ENCODE data around the gene LIMCH1.
"Not testable (repeated sequence)": the region's sequence is repeated elsewhere in the genome, so short reads cannot be mapped to it uniquely, and the experiment has no call there.

The LIMCH1 gene

GRCh38 chr4:41538017-41538733 lies at the start of gene LIMCH1:
Gene LIMCH1, plus strand, starts transcription at chr4:41538157. Its CDS starts 67,839 bp downstream, at chr4:41605996.
- peak; percentile 13 for DNase-seq (ENCODE audit: low spot score)

GRCh38 chr4:41491081-41491576 lies 46.8 kb upstream of the LIMCH1 start:
- not testable (repeated sequence) for DNase-seq (ENCODE audit: low spot score)

- DNase-seq (ENCODE audit: low spot score): no peak
Observed at GRCh38 chr4:41496977-41497376, 41.0 kb upstream of the LIMCH1 start.

GRCh38 chr4:41498177-41498576 lies 39.8 kb upstream of the LIMCH1 start:
- no peak for DNase-seq (ENCODE audit: low spot score)

GRCh38 chr4:41504167-41504818 lies 33.7 kb upstream of the LIMCH1 start:
- DNase-seq (ENCODE audit: low spot score): no peak

- DNase-seq (ENCODE audit: low spot score): peak; percentile 14
Observed at GRCh38 chr4:41505161-41505661, 32.7 kb upstream of the LIMCH1 start.

GRCh38 chr4:41506130-41506529 lies 31.8 kb upstream of the LIMCH1 start:
- DNase-seq (ENCODE audit: low spot score): peak; percentile 12

GRCh38 chr4:41507291-41507947 lies 30.5 kb upstream of the LIMCH1 start:
- no peak for DNase-seq (ENCODE audit: low spot score)

- no peak for DNase-seq (ENCODE audit: low spot score)
Observed at GRCh38 chr4:41509451-41509866, 28.5 kb upstream of the LIMCH1 start.

- DNase-seq (ENCODE audit: low spot score): no peak
Observed at GRCh38 chr4:41510179-41510578, 27.8 kb upstream of the LIMCH1 start.

GRCh38 chr4:41512136-41512535 lies 25.8 kb upstream of the LIMCH1 start:
- no peak for DNase-seq (ENCODE audit: low spot score)

GRCh38 chr4:41512596-41512995 lies 25.4 kb upstream of the LIMCH1 start:
- DNase-seq (ENCODE audit: low spot score): no peak

GRCh38 chr4:41514169-41514568 lies 23.8 kb upstream of the LIMCH1 start:
- DNase-seq (ENCODE audit: low spot score): no peak

- no peak for DNase-seq (ENCODE audit: low spot score)
Observed at GRCh38 chr4:41514766-41515481, 23.0 kb upstream of the LIMCH1 start.

GRCh38 chr4:41517121-41517520 lies 20.8 kb upstream of the LIMCH1 start:
- no peak for DNase-seq (ENCODE audit: low spot score)

- DNase-seq (ENCODE audit: low spot score): no peak
Observed at GRCh38 chr4:41517747-41518146, 20.2 kb upstream of the LIMCH1 start.

GRCh38 chr4:41524425-41524824 lies 13.5 kb upstream of the LIMCH1 start:
- DNase-seq (ENCODE audit: low spot score): no peak

- no peak for DNase-seq (ENCODE audit: low spot score)
Observed at GRCh38 chr4:41525129-41525528, 12.8 kb upstream of the LIMCH1 start.

- no peak for DNase-seq (ENCODE audit: low spot score)
Observed at GRCh38 chr4:41526628-41527027, 11.3 kb upstream of the LIMCH1 start.

GRCh38 chr4:41528512-41529205 lies 9.3 kb upstream of the LIMCH1 start:
- DNase-seq (ENCODE audit: low spot score): no peak

- DNase-seq (ENCODE audit: low spot score): no peak
Observed at GRCh38 chr4:41530741-41531140, 7.2 kb upstream of the LIMCH1 start.

Measured in AG08396 (cell line).